Ishikawa (cell line): ENCODE measurements around the gene FLYWCH1.

ENCODE experiments used
- CEBPB ChIP-seq: IDR thresholded peaks from 2 replicates; pipeline ENCODE4 v1.6.1; 2012
- CREB1 ChIP-seq: IDR thresholded peaks from 2 replicates; pipeline ENCODE4 v1.6.1; 2012; ENCODE audit warnings: low read depth
- EGR1 ChIP-seq: IDR thresholded peaks from 2 replicates; pipeline ENCODE4 v1.6.1; 2012
- EP300 ChIP-seq: IDR thresholded peaks from 2 replicates; pipeline ENCODE4 v1.6.1; 2012; ENCODE audit warnings: borderline replicate concordance
- FOXM1 ChIP-seq: IDR thresholded peaks from 2 replicates; pipeline ENCODE4 v1.6.1; 2012; ENCODE audit warnings: low read depth, borderline replicate concordance
- NFIC ChIP-seq: IDR thresholded peaks from 2 replicates; pipeline ENCODE4 v1.6.1; 2012
- RAD21 ChIP-seq: IDR thresholded peaks from 2 replicates; pipeline ENCODE4 v1.6.1; 2012; ENCODE audit warnings: low read depth
- TAF1 ChIP-seq: IDR thresholded peaks from 2 replicates; pipeline ENCODE4 v1.6.1; 2012; ENCODE audit warnings: low read depth, mild to moderate bottlenecking
- TCF12 ChIP-seq: IDR thresholded peaks from 2 replicates; pipeline ENCODE4 v1.6.1; 2012; ENCODE audit warnings: low read depth
- TEAD4 ChIP-seq: IDR thresholded peaks from 2 replicates; pipeline ENCODE4 v1.6.1; 2012
- YY1 ChIP-seq: IDR thresholded peaks from 2 replicates; pipeline ENCODE4 v1.6.1; 2012; ENCODE audit warnings: low read depth
- ZBTB7A ChIP-seq: IDR thresholded peaks from 2 replicates; pipeline ENCODE4 v1.6.1; 2012; ENCODE audit warnings: low read depth
- TF ChIP-seq, protein P1 (sequence below): IDR thresholded peaks from 2 replicates; pipeline ENCODE4 v1.6.1; 2012; ENCODE audit warnings: low read depth, mild to moderate bottlenecking
- TF ChIP-seq, protein P2 (sequence below): IDR thresholded peaks from 2 replicates; pipeline ENCODE4 v1.6.1; 2012
- TF ChIP-seq, protein P3 (sequence below): IDR thresholded peaks from 2 replicates; pipeline ENCODE4 v1.6.1; 2012

The FLYWCH1 gene

GRCh38 chr16:2981177-2981898, 69.6 kb downstream of the FLYWCH1 start:
- TF ChIP-seq, protein P1, sequence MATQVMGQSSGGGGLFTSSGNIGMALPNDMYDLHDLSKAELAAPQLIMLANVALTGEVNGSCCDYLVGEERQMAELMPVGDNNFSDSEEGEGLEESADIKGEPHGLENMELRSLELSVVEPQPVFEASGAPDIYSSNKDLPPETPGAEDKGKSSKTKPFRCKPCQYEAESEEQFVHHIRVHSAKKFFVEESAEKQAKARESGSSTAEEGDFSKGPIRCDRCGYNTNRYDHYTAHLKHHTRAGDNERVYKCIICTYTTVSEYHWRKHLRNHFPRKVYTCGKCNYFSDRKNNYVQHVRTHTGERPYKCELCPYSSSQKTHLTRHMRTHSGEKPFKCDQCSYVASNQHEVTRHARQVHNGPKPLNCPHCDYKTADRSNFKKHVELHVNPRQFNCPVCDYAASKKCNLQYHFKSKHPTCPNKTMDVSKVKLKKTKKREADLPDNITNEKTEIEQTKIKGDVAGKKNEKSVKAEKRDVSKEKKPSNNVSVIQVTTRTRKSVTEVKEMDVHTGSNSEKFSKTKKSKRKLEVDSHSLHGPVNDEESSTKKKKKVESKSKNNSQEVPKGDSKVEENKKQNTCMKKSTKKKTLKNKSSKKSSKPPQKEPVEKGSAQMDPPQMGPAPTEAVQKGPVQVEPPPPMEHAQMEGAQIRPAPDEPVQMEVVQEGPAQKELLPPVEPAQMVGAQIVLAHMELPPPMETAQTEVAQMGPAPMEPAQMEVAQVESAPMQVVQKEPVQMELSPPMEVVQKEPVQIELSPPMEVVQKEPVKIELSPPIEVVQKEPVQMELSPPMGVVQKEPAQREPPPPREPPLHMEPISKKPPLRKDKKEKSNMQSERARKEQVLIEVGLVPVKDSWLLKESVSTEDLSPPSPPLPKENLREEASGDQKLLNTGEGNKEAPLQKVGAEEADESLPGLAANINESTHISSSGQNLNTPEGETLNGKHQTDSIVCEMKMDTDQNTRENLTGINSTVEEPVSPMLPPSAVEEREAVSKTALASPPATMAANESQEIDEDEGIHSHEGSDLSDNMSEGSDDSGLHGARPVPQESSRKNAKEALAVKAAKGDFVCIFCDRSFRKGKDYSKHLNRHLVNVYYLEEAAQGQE: no peak
- TF ChIP-seq TCF12: no peak
- TF ChIP-seq TEAD4: no peak
- TF ChIP-seq YY1: no peak
- TF ChIP-seq, protein P2, sequence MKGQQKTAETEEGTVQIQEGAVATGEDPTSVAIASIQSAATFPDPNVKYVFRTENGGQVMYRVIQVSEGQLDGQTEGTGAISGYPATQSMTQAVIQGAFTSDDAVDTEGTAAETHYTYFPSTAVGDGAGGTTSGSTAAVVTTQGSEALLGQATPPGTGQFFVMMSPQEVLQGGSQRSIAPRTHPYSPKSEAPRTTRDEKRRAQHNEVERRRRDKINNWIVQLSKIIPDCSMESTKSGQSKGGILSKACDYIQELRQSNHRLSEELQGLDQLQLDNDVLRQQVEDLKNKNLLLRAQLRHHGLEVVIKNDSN: no peak
- no peak for TF ChIP-seq FOXM1
- TF ChIP-seq EGR1: no peak
- TF ChIP-seq RAD21: no peak
- no peak for TF ChIP-seq NFIC
- TF ChIP-seq TAF1: no peak
- no peak for TF ChIP-seq EP300
- no peak for TF ChIP-seq ZBTB7A
- TF ChIP-seq CEBPB: no peak
- TF ChIP-seq CREB1: no peak
- TF ChIP-seq, protein P3, sequence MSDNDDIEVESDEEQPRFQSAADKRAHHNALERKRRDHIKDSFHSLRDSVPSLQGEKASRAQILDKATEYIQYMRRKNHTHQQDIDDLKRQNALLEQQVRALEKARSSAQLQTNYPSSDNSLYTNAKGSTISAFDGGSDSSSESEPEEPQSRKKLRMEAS: no peak

- TF ChIP-seq CREB1 (no peak), TEAD4 (no peak), TAF1 (no peak), RAD21 (no peak), TCF12 (no peak), YY1 (no peak), EGR1 (no peak)
- TF ChIP-seq, protein P3: no peak
Measured at GRCh38 chr16:2981899-2982250, 70.1 kb downstream of the FLYWCH1 start.

GRCh38 chr16:2982402-2982801, 70.7 kb downstream of the FLYWCH1 start:
- TF ChIP-seq, protein P1: no peak
- no peak for TF ChIP-seq YY1
- TF ChIP-seq EGR1: no peak
- no peak for TF ChIP-seq FOXM1
- TF ChIP-seq, protein P2: no peak
- TF ChIP-seq TEAD4: no peak
- TF ChIP-seq CEBPB: no peak
- TF ChIP-seq CREB1: no peak
- TF ChIP-seq RAD21: no peak
- TF ChIP-seq EP300: no peak
- no peak for TF ChIP-seq TCF12
- no peak for TF ChIP-seq NFIC
- TF ChIP-seq, protein P3: no peak
- TF ChIP-seq TAF1: no peak
- TF ChIP-seq ZBTB7A: no peak

DNA sequence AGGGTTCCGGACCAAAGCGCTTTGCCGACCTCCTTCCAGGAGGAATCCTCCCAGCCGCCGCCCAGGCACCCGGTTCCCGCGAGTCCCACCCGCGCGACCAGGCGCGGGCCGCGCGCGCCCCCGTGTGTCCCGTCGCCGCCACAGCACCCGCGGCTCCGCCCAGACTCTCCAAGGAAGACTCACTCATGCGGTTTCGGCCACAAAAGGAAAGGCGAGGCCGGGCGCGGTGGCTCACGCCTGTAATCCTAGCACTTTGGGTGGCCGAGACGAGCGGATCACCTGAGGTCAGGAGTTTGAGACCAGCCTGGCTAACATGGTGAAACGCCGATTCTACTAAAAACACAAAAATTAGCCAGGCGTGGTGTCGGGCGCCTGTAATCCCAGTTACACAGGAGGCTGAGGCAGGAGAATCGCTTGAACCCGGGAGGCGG, 72.0 kb downstream of the FLYWCH1 start:
- TF ChIP-seq RAD21 (peak; percentile 71; the same call in 1 of the 2 replicates), YY1 (0 out of 2 replicates have a peak, but pooled peaks have one; percentile 6), TCF12 (peak; percentile 21; the same call in 1 of the 2 replicates), FOXM1 (no peak)
- TF ChIP-seq, protein P3: peak; percentile 75

DNA sequence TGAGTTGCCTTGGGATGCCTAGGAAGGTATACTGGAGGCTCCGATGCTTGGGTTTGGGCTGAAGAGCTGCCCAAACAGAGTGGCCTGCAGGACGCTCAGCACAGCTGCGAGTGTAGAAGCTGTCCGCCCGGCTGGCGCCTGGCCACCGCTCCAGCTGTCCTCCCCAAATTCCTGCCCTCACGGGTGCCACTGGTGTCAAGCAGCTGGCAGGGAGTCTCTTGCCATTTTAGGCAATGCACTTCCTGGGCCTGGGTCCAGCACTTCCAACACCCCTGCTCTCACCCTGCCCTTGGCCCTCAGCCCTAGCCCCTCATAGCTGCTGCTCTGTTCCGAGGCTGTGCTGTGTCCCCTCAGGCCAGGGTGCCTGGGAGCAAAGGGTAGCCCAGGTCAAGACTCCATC, 73.7 kb downstream of the FLYWCH1 start:
- TF ChIP-seq ZBTB7A (no peak), NFIC (0 out of 2 replicates have a peak, but pooled peaks have one; percentile 21), TEAD4 (peak; percentile 20; the same call in 1 of the 2 replicates)

GRCh38 chr16:2985893-2986355, 74.2 kb downstream of the FLYWCH1 start:
- TF ChIP-seq YY1: no peak
- no peak for TF ChIP-seq EGR1
